Uterus (tissue), 4 donors: ENCODE measurements around the gene C21orf91. TPM values are rescaled to one million over a fixed set of nuclear protein-coding genes. Genes with fewer than 3 reads are reported as not detected.

Experiments used
- DNase-seq, 2 donors: peaks; one replicate each; pipeline ENCODE4 v3.0.0-alpha.2; 2019 to 2020
- H3K27ac ChIP-seq, 2 donors: fragments of 200-600 bp; sonication (generic); 1 replicate in 1 of 2; 2 replicates in 1 of 2; pipeline ENCODE4 v1.5.1; 2016 to 2018
- H3K27me3 ChIP-seq, 2 donors: fragments of 200-600 bp; sonication (generic); one replicate each; pipeline ENCODE4 v1.5.1; 2018 to 2019; ENCODE audit warnings: control low read depth in 1 of 2
- H3K36me3 ChIP-seq, 2 donors: fragments of 200-600 bp; sonication (generic); one replicate each; pipeline ENCODE4 v1.5.1; 2019; ENCODE audit warnings: control low read depth in 1 of 2
- H3K4me1 ChIP-seq, 2 donors: fragments of 200-600 bp; sonication (generic); one replicate each; pipeline ENCODE4 v1.5.1; 2018 to 2019; ENCODE audit warnings: control low read depth in 1 of 2
- H3K4me3 ChIP-seq, 2 donors: fragments of 200-600 bp; sonication (generic); 1 replicate in 1 of 2; 2 replicates in 1 of 2; pipeline ENCODE4 v1.5.1; 2018 to 2019; ENCODE audit warnings: mild to moderate bottlenecking in 1 of 2
- H3K9me3 ChIP-seq, 2 donors: fragments of 200-600 bp; sonication (generic); one replicate each; pipeline ENCODE4 v1.5.1; 2019; ENCODE audit warnings: control low read depth in 1 of 2
- CTCF ChIP-seq, 4 experiments: fragments of 200-600 bp in 2 of 4; fragments of 450-650 bp in 2 of 4; sonication (generic) in 2 of 4; IDR thresholded peaks; one replicate each; pipeline ENCODE4 v1.5.1; 2016 to 2019; ENCODE audit warnings: antibody characterized with exemption in 4 of 4, mild to moderate bottlenecking in 2 of 4, moderate library complexity in 1 of 4
- POLR2A ChIP-seq, 2 donors: fragments of 450-650 bp; IDR thresholded peaks; one replicate each; pipeline ENCODE4 v1.6.1; 2016; ENCODE audit warnings: antibody characterized with exemption in 2 of 2, mild to moderate bottlenecking in 1 of 2, moderate library complexity in 1 of 2
- intact Hi-C: fragments of 100-400 bp; cut with DNase I; formaldehyde crosslinking; loops from one replicate; pipeline ENCODE4 v1.15.1; 2023; ENCODE audit warnings: low total_unique reads
- total RNA-seq, 4 donors: library from RNA; depleted of rRNA in 3 of 4; stranded (reverse); fragments of >200 nt in 3 of 4; gene quantifications; one replicate each; pipeline versions ENCODE4 v1.1.0 to v1.2.4, GENCODE V29; 2014 to 2023
- donor health status: DM: yes; HTN: yes; CAD: no.

Gene C21orf91
- total RNA-seq, 4 donors from 2014 or later = 21.5 to 68.4 (median 30.3) TPM

- Histone ChIP-seq H3K27ac (no peak overlapping the region), H3K27me3 (no peaks in the 10 kb centered on the region), H3K36me3 (no peaks in the 10 kb centered on the region), H3K4me1 (no peaks in the 10 kb centered on the region), H3K4me3 (no peak overlapping the region), H3K9me3 (no peaks in the 10 kb centered on the region)
- intact Hi-C loops = no loop called here
- TF ChIP-seq POLR2A (IDR thresholded peaks at IDR 0.05) = no peak
- DNase-seq = no peak
These were observed 32.9 kb downstream of the C21orf91 start for GRCh38 chr21:17786071-17786850.

- intact Hi-C loops = no loop called here
- Histone ChIP-seq H3K27ac (no peak overlapping the region), H3K4me1 (no peaks in the 10 kb centered on the region), H3K4me3 (no peak overlapping the region), H3K36me3 (no peaks in the 10 kb centered on the region), H3K9me3 (no peaks in the 10 kb centered on the region), H3K27me3 (no peaks in the 10 kb centered on the region)
- TF ChIP-seq POLR2A (IDR thresholded peaks at IDR 0.05) (no peak), CTCF (IDR thresholded peaks at IDR 0.05) (no peak)
- no peak for DNase-seq
These were observed 33.8 kb downstream of the C21orf91 start for GRCh38 chr21:17785403-17785788.

GRCh38 chr21:17784604-17785402, 34.4 kb downstream of the C21orf91 start:
- no peaks in the 10 kb centered on the region for H3K9me3 ChIP-seq
- no peaks in the 10 kb centered on the region for H3K36me3 ChIP-seq
- TF ChIP-seq POLR2A (IDR thresholded peaks at IDR 0.05) = no peak
- no peak for TF ChIP-seq CTCF (IDR thresholded peaks at IDR 0.05)
- no peak for DNase-seq
- H3K27me3 ChIP-seq = no peaks in the 10 kb centered on the region
- H3K27ac ChIP-seq = no peak overlapping the region
- H3K4me3 ChIP-seq = no peak overlapping the region
- intact Hi-C loops = no loop called here
- H3K4me1 ChIP-seq = no peaks in the 10 kb centered on the region

DNA sequence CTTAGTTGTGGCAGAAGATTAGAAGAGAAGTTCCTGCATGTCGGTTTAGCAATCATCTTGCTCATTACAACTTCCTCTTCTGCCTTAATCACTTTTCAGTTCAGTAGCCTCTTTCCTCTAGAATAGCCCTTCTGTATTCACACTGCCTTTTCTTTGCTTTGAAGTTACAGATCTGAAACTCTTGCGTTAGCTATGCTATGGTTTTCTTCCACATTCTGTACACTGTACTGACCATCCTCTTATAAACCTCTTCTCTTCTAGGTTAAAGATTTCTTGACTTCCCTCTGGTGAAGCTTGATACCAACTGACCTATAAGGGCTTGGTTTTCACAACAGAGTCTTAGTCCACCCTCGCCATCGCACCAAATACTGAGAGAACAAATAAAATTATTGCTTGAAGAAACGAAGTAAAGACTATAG, 35.0 kb downstream of the C21orf91 start:
- Histone ChIP-seq H3K9me3 (no peaks in the 10 kb centered on the region), H3K36me3 (no peaks in the 10 kb centered on the region), H3K27me3 (no peaks in the 10 kb centered on the region), H3K4me3 (no peak overlapping the region), H3K27ac (no peak overlapping the region), H3K4me1 (no peaks in the 10 kb centered on the region)
- TF ChIP-seq CTCF (IDR thresholded peaks at IDR 0.05) (no peak), POLR2A (IDR thresholded peaks at IDR 0.05) (no peak)
- no peak for DNase-seq
- intact Hi-C loops = no loop called here

- intact Hi-C loops = no loop called here
- H3K9me3 ChIP-seq = no peaks in the 10 kb centered on the region
These were observed 35.5 kb downstream of the C21orf91 start for GRCh38 chr21:17783481-17784179.

More at GRCh38 chr21:17783481-17784179, 35.5 kb downstream of the C21orf91 start:
- DNase-seq = no peak
- Histone ChIP-seq H3K4me3 (no peak overlapping the region), H3K4me1 (no peaks in the 10 kb centered on the region), H3K36me3 (no peaks in the 10 kb centered on the region), H3K27ac (no peak overlapping the region), H3K27me3 (no peaks in the 10 kb centered on the region)
- TF ChIP-seq CTCF (IDR thresholded peaks at IDR 0.05) (no peak), POLR2A (IDR thresholded peaks at IDR 0.05) (no peak)
